HCEC 1CT (cell line): ENCODE results near the gene MAML2.

Experiments
- DNase-seq: peaks from one replicate; pipeline ENCODE4 v3.0.0-alpha.2; 2017

Gene MAML2

DNA sequence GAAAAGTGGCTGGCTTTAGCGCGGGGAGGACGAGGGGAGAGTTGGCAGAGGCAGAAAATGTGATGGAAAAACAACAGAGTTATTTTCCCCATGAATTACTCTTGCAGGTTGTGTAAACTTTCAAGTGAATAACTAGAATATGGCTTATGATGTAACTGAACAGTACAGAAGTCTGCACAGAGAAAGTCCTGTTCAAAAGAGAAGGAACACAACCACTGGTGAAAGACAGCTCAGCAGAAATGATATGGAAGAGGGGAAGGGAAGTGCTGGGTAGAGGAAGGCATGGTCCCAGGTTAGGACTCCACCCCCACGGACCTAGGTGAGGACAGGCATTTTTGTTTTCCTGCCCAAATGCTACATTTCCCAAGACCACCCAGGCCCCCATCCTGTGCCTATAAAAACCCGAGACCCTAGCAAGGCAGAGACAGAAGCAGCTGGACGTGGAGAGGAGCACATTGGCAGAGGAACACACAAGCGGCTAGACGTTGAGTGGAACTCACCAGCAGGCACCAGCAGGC is 77.7 kb downstream of the MAML2 start:
- DNase-seq, result no peak

DNA sequence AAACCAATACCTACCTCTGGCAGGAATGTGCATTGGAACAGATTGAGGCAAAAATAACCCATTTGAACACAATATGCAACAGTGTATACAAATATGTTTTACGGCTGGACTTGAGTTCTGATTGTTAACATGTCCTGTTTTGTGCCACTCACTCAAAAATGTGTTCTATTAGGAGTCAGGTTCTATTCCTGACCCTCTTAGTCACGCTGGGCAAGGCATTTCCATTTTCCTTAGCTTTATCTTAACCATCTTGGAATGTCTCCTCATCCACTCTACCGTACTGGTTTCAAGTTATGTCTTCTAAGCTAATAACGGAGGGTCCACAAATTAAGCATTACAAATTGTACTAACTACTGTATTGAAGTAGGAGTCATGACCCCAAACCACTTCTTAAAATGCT is 78.6 kb downstream of the MAML2 start:
- DNase-seq, result no peak

- DNase-seq, result peak; percentile 96
These were observed 79.7 kb downstream of the MAML2 start for GRCh38 chr11:96263238-96263763.

DNA sequence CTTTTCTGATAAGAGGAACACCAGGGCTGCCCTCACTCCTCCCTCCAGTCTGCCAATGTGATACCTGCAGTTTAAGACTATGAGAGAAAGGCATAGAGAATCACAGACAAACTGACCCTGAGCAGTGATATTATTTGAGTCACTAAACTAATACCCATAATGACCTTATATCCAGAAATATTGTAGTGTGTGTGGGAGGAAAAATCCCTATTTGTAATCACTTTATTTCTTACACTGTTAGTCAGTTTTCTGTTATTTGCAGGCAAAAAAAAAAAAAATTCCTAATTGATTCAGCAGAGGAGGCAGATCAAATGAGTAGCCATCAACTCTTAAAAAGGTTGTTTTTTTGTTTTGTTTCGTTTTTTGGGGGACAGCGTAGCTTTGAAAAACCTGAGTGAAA is 82.5 kb downstream of the MAML2 start:
- DNase-seq, result no peak

GRCh38 chr11:96260067-96260511 is 82.9 kb downstream of the MAML2 start:
- no peak for DNase-seq

GRCh38 chr11:96259134-96259830 is 83.7 kb downstream of the MAML2 start:
- DNase-seq, result peak; percentile 85

DNA sequence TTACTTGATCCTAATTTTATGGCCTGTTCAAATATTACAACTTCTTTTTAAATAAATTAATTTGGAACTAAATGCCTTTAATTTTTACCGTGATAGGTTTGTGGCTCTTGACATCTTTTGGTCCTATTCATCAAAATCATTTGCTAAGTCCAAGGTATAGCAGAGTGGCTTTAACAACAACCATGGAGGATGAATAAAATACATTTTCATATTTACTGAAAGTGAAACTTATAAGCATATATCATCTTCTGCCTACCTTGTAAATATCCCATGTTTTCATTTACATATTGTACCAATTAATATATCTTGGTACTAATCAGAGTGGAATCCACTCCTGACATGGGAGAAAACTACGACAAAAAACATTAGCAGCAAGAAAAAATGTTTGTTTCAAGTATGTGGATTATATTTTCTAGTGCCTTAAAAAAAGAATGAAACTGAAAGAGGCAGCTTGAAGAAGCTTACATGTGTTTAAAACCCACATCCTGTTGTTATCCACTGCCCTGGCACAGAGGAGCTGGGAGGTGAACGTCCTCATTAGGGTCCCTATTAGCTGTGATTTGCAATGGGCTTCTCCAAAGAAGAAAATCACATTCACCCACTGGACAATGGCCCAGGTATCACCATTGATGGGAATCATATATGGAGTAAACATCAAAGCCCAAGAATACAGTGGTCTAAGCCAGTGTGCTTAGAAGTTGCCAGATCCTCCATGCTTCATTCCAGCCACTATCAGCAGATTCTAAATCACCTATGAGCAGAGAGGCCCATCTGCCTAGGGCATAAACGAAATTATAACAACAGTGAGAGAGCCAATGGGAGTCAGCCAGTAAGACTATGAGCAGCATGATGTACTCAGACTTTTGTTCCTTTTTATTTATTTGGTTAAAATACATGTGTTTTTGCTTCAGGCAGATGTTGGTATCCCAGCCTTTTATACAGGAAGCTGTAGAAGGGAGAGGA is 84.7 kb downstream of the MAML2 start:
- DNase-seq, result peak; percentile 56

- DNase-seq, result no peak
These were observed 86.0 kb downstream of the MAML2 start for GRCh38 chr11:96257036-96257435.

- DNase-seq, result no peak
These were observed 86.6 kb downstream of the MAML2 start for GRCh38 chr11:96256215-96257011.

- DNase-seq, result no peak
These were observed 88.1 kb downstream of the MAML2 start for GRCh38 chr11:96254854-96255253.

GRCh38 chr11:96254087-96254486 is 88.9 kb downstream of the MAML2 start:
- no peak for DNase-seq

GRCh38 chr11:96246718-96247552 is 96.1 kb downstream of the MAML2 start:
- DNase-seq, result peak; percentile 50

DNA sequence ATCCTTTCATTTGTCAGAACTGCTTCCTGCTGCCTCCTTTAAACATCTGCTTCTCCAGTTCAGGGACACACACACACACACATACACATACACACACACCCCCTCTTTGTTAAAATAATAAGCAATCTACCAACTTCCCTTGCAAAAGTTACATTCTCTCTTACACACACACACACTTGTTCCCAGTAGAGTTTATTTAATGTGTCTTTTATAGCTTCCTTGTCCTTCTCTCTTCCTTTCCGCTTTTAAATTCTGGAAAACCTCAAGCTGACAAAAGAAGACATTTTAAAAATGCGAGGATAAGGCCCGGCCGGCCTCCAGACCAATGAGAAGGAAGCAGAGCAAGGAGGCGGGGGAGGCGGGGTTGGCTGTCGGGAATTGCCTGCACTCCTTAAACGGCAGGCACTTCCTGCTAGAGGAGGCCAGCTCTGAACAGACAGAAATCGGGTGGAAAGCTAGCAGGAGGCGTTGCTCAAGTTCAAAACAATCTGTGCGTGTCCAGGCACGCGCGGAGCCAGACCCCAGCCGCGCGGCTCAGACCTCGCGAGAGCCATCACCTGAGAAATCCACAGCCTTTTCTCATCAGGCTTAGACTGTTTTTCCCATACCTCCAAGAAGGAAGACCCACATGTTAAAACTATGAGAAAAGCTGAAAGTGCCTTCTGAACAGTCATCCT is 99.9 kb downstream of the MAML2 start:
- DNase-seq, result peak; percentile 99

DNA sequence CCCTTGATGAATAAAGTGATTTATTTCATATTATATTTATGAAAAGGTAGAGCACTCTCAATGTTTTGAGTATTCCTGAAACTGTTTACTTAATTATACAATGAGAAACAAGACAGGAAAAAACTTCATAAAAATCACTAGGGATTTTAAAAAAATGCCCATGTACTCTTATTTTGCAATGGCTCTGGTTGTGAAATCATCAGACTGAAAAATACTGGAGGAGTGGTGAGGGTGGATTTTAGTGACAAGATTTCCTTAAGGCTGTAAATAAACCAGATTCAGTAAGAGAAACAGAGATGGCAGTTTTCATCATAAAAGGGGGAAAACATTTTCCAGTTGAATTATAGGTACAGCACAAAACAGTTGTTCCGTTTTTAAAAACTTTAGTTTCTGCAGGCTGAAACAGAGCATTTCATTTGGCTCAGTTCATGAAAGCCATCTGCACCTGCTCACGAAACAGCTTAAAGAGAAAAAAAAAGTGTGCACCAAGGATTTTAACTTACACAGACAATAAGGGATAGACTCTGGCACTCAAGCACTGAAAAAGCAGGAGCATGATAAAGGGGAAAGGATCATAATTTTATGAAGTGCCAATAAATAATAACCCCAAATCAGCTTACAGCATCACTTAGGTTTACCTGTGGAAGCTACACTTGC is 100.7 kb downstream of the MAML2 start:
- DNase-seq, result no peak

DNA sequence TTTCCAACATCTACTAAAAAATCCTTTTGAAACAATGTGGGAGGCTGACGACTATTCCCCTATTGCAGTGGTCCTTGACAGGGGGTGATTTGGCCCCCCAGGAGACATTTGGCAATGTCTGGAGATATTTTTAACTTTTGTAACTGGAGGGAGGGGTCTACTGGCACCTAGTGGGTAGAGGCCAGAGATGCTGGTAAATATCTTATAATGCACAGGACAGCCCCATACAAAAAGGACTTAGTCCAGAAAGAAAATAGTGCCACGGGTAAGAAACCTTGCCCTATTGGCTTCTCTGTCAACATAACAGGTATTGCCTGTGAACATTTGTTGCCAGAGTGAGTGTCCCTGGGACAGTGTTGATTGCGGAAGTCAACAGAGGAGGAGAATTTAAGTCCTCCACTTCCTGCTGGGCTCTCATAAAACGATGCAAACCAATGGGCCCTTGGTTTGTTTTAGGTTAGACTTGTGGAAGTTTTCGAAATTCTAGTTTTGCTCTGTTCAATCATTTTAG is 101.6 kb downstream of the MAML2 start:
- DNase-seq, result no peak

GRCh38 chr11:96238563-96239135 is 104.3 kb downstream of the MAML2 start:
- DNase-seq, result peak; percentile 83

GRCh38 chr11:96237766-96238266 is 105.2 kb downstream of the MAML2 start:
- DNase-seq, result no peak

- peak; percentile 52 for DNase-seq
These were observed 107.2 kb downstream of the MAML2 start for GRCh38 chr11:96235751-96236150.

- DNase-seq, result no peak
These were observed 108.0 kb downstream of the MAML2 start for GRCh38 chr11:96234866-96235441.
